Erythroblast (primary cell): ENCODE results near the gene PARP2.

ENCODE experiments used
- GATA1 ChIP-seq: IDR thresholded peaks from 2 replicates; pipeline ENCODE4 v1.6.1; 2011; ENCODE audit warnings: low read depth, mild to moderate bottlenecking, control low read depth, low read length, moderate library complexity
- POLR2A ChIP-seq: IDR thresholded peaks from 2 replicates; pipeline ENCODE4 v1.6.1; 2011; ENCODE audit warnings: mild to moderate bottlenecking, low read length

DNA sequence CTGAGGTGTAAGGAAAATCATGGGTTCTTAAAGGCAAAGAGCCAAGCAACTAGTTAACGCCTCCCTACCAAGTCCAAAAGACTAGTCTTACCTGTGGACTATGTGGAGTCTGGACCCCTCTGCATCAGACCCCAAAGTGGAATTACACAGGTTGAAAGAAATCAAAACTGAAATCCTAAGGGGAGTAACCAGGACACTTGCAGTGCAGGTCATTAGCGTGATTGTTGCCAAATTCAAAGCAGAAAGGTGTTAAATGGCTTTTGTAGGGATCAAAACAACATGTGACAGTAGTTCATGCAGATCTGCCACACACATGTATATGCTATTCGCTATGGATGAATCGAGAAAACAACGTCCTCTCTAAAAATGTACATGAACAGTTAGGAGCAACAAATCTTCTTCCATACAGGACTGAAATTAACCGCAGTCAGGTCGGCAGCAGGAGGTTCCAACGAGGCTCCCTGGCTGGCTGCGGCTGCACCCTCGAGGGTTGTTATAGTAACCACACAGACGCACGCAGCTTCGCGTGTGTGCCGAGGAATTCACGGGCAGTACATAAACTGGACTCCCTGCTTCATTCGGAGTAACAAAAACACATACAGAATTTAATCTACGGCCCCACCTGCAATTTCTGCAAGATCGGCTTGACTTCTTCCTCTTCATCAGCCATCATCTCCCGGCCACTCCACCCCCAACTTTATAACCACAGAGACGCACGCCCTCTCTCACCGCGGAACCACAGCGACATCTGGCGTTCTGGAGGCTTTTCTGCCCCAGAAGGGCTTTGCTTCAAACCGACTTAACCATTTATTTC, 38.0 kb upstream of the PARP2 start, which contains the start of gene TTC5:
- TF ChIP-seq POLR2A, result peak; percentile 53
- no peak for TF ChIP-seq GATA1
